Fibroblast of skin of scalp (primary cell): ENCODE results near the gene XCL2.

Experiments used
- DNase-seq: peaks from one replicate; pipeline ENCODE4 v3.0.0-alpha.2; 2013

The XCL2 gene

DNA sequence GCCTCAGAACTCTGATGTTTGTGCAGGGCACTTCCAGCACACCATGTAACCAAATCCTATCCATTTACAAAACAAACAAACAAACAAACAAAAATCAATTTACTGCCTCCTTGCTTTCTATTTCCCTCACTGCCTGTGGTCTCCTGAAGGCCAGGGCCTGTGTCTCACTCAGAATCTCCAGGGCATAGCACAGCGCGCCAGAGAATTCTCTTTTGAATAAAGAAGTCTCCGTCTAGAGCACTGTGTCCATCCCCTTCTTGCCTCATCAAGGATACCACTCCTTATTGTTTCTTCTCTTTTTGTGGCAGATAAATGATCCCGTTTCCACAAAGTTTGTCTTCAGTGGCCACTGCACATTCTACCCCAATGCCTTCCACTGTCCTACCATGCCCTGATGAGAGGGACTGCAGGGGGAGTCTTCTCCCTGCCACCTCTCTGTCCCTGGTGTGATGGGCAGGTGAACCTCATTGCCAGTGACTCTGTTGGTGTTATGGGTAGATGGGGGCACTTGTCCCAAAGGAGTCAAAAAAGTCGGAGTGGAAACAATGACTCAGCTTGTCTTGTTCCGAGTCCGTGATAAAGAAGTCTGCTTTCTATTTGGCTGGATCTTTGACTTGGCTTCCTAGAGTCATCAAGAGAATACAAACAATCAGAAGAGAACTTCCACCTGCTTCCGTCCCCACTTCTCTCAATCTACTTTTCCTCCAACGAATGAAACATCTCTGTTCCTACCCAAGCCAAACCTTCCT is 30.0 kb downstream of the XCL2 start:
- no peak for DNase-seq

DNA sequence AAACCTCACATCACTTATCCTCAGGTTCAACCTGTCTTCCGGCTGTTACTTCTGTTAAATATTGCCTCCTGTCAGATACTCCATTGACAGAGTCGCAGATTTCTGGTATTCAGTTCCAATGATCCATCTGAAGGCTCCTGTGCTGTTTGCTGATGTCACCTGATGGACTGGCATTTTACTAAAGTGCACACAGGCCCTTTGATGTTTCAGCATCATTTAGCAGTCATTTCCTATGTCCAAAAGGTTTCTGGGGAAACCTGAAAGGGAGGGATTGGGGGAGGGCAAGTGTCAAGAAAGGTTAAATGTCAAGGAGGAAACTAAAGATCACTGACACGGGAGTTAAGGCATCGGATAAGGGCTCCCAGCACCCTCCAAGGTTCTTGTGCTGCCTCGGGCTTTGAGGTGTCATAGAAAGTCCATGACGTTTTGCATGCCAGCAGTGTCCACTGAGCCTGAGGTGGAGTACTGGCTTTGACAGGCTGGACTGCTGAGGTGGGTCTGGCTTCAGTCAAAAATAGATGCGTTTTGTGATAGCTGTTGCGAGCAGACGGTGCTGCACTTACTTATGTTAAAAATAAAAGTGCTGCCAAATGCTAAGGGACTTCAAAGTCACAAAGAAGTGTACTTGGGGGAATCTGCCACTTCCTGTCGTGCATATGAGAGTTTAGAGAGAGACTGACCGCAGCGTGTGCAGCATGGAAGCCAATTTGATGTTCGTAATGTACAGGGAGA is 30.8 kb downstream of the XCL2 start:
- DNase-seq, result no peak

DNA sequence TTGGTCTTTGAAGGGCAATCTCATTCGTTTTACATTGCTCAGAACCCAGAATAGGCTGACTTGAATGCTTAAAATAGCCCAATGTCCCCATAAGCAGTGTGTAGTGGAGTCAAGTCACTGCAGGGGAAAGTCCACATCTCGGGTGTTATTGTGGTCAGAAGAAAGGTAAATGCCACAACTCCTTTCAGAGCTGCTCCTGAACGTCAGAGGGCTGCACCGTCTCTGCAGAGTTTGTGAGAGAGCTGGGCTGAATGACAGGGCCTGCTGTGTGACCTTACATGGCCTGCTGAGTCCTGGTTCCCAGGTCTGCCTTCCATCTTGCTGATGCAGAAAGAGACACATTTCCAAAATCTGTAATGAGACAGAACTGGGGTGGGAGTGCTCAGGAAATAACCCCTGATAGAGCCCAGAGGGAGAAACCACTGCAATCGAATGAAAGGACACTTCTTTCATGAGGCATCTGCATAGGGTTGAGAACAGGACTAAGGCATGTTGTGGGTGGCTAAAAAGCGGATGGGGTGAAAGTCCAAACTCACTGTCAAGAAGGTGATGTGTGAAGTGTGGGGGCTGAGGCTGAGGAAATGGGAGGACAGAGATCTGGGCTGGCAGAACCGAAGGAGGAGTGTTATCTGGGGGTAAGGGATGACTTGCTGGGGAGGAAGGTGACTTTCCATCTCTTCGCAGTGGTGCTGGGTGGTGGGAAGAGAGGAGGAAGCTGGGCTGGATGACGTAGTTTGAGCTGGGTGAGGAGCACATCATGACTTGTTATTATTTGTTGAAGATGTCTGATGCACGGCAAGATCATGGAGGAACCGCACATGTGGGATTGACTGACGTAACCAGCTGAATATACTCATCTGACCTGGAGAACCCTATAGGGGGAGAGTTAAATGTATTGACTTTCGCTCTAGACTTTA is 33.7 kb downstream of the XCL2 start:
- DNase-seq, result no peak

DNA sequence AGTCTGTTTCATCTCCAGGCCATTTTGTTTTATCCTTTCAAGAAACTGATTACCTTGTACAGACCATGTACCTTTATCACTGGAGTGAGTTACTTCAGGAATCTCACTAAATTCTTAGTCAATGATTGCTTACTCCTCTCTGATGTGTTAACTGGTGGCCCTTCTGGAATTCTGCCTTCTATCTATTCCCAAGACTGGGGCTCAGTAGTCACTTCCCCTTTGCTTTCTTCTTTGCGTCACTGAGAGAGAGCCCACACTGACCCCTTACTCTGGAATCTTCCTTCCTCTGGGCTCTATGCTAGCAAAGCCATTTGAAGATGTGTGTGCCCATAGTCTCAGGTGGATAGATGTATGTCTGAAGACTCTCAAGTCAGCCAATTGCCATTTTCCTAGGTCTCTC is 34.6 kb downstream of the XCL2 start:
- DNase-seq, result no peak

DNA sequence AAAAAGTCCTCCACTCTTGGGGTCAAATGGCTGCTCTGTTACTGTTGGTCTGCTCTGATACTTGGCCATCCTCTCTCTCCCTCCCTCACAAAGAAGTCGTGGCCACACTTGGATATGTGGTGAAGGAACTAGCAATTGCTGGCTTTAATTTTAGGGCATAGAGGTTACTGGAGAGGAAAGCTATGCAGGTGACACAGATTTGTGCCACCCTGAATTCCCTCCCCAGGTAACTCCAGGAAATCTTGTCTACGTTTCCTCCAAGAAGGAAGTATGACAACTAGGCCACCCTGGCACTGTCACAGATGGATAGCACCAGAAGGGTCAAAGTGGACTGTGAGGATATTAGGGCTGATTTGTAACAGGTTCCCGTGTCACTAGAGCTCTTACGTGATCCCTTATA is 36.0 kb downstream of the XCL2 start:
- DNase-seq, result no peak

DNA sequence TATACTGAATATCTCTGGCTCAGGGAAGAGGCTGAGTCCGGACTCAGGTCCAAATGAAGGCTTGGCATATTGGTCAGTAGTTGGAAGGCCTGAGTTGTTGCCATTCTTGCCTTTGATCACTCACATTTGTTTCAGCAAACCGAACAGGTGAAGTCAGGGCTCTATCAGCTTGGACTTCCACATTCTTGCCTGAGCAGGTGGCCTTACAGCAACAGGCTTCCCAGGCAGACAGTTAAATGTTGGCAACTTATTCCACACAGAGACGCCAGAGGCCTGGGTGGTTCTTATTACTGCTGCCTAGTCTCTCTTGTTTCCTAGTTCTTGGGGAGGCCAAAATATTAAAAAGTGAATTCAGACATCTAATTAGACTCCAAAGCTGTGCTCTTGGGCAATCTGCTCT is 36.6 kb downstream of the XCL2 start:
- no peak for DNase-seq

DNA sequence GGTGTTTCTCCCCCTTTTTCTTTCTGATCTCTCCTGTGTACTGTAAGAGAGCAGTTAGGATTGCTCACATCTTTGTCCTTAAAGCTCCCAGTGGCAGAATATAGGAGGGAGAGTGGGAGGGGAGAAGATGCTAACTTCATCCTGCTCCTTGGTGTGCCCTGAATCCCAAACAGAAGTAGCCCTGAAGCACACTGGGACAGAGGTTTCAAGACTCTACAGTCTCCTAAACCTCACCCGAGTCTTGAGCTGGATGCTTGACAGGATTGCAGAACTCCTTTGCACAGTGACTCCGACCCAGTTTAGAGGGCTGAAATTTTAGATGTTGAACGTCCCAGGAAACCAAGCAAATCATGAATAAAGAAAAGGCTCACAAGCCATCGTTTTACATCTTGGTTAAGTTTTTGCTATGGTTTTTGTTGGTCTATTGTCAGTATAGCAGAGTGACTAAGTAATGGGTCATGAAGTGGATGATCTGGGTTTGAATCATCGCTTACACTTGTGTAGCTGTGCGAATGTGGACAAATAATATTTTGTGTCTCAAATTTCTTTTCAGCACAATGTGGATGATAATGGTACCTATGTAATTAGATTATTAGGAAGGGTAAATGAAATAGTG is 37.5 kb downstream of the XCL2 start:
- peak; percentile 22 for DNase-seq

DNA sequence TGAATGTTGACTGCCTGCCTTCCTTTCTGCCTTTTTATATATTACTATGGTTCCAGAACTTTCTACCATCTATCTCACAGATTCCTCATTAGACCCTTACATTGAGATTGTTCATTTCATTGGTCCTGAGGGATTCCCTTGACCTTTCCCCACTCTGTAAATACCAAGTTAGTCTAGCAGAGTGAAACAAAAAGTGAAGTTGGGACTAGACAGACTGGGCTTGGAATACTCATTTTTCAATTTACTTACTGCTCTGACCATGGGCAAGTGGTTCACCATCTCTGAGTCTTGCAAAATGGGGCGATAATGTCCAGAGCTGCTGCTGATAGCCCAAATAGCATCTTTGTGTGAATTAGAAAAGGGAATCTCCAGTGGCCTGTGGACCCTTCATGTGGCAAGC is 38.8 kb downstream of the XCL2 start:
- no peak for DNase-seq

DNA sequence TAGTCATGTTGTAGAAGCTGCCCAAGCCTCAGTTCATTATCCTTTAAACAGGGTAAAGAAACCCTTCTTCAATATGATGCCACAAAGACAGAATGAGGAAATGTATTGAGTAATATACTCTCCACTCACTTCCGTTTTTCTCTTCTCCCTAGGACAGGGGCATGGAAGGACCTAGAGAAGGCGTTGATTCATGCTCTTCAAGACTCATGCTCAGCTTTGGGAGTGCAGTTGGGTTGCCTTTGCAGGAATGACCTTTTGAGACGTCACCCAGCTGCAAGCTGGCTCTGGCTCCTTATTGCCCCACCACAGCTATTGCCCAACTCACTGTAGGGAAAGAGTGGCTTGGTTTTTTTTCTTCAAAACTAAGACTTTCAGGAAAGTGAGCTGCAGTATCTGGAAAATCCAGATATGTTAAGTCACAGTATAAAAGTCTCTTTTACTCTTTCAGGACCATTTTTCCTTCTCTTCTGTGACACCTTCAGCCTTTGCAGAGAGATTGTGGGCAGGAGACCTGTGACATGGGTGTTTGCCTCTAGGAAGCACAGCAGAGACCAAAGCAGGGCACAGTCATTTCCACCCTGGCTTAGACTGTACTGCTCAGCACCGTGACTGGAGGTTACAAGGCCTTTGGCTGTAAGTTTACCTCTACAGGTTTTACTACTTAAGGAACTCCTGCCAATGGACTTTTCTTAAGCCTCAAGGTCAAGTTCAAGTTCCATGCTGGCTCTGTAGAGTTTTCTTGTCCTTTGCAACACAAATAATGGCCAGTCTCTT is 39.5 kb downstream of the XCL2 start:
- DNase-seq, result no peak

DNA sequence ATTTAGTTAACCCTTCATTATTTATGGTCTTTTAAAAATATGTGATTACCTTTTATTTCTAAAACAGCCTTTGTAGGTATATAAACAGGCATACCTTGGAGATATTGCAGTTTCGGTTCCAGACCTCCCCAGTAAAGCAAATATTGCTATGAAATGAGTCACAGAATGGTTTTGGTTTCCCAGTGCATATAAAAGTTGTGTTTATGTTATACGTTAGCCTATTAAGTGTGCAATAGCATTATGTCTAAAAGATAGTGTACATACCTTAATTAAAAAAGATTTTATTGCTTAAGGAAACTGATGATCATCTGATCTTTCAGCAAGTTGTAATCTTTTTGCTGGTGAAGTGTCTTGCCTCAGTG is 44.1 kb downstream of the XCL2 start:
- no peak for DNase-seq

DNA sequence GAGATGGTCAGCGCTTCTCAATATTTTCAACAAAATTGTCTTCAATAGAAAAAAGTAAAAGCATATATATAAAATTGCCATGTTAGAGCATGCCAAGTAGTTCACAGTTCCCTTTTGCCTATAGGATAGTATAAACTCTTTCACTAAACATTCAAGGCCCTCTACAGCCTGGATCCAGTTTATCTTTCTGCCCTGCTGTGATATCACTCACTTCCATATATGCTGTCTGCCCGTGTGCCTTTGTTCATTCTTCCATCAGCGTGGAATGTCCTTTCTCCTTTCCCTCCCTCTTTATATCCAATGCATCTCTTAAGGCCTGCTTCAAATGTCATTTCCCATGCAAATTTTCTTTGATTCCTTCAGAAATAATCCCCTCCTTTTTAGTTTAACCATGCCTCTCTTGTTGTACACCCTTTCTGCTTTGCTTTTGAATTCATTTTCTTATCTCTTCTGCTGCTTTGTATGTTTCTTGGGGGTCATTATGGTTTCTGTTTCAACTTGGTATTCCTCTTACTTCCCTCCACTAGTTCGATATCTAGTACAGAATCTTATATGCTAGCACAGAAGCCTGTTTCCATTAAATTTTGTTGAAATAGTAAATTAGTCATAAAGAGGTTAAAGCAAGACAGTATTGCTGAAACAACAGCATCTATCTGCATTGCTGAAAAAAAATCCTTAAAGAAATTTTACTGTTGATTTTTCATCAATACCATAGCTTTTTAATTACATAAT is 44.7 kb downstream of the XCL2 start:
- no peak for DNase-seq

DNA sequence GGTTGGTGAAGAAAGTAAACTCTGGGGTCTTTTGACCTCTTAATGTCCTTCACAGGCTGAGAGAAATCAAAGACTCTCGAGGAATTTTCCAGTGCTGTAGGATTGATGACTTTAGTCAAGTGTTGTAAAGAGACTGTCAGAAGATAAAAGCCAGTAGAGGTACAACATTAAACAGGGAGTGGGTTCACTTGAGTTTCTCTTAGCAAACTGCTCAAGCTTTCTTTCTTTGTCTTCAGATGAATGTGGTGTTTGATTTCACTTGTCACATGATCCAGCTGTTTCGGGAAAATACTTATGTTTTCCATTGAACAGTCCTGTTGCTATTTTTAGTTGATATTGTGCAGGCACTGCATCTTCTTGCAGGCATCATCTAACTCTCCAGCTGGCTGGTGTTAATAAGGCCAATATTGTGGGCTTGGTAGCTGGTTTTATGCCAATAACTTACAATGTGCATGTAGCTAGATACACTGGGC is 45.6 kb downstream of the XCL2 start:
- peak; percentile 39 for DNase-seq

DNA sequence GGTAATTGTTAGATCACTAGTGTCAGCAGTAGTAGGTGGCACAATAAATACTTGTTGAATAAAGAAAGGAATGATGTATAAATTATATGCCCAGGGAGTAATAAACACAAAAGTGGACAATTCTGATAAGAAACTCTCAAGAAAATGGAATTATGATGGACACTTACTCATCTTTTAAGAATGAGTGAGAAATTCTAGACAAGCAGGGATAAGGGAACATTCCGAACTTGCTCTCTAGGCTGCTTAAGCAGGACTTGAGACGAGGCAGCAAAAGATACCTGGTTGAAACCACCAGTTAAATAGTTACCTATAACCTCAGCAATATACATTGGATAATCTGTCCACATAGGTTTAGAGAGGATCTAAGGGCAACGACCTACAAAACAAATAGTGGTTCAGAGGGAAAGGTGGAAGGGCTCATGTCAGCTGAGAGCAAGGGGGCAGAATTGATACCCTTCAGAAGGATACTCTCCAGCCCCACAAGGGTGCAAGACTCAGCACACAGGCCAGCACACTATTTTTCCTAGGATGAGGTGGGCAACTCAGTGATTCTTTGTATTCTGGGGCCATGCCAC is 46.3 kb downstream of the XCL2 start:
- DNase-seq, result no peak

DNA sequence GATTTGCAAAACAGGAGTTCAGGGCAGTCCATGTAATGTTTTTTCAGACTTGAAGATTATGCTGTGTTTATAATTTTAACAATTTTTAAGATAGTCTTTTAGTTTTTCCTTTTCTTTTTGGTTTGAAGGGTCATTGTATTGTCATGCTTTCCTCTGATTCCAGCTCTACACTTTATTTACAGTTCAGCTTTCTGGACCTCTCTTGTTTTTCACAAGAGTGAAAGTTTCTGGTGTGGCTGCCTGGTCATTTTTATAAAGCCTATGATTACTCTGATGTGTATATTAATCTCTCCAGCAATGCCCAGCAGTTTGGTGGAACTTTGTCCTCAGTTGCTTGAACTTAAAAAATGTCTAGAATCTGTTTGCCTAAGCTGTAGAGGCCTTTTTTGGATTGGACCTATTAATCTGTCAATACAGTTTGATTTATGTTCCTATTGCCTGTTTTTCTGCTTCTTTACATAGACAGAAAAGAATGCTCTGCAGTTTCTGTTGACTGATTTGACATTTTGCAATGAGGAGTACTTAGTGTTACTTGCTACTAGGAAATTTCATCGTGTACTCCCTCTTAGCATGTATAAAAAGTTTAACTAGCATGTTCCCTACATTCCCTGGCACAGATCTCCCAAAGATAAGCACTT is 52.2 kb downstream of the XCL2 start:
- no peak for DNase-seq
